Muscle layer of duodenum (tissue), 2 donors: Measurements from ENCODE around the gene CDSN.
A peak's percentile ranks its signal among the peaks of the same experiment; 100 is the strongest.

Experiments
- H3K27ac ChIP-seq: one replicate; pipeline ENCODE4 v1.7.0; 2013; ENCODE audit warnings: mild to moderate bottlenecking, low read length
- H3K27me3 ChIP-seq: one replicate; pipeline ENCODE4 v1.7.0; 2013; ENCODE audit warnings: low read depth, mild to moderate bottlenecking, control low read depth, low read length
- H3K36me3 ChIP-seq, 2 donors: one replicate each; pipeline ENCODE4 v1.7.0; 2013; ENCODE audit warnings: low read length in 2 of 2, control low read depth in 1 of 2, mild to moderate bottlenecking in 1 of 2; ENCODE audit not compliant: insufficient read depth in 2 of 2, control insufficient read depth in 1 of 2
- H3K4me1 ChIP-seq, 2 donors: one replicate each; pipeline ENCODE4 v1.7.0; 2013; ENCODE audit warnings: low read length in 2 of 2, mild to moderate bottlenecking in 2 of 2, control low read depth in 1 of 2, moderate library complexity in 1 of 2; ENCODE audit not compliant: insufficient read depth in 2 of 2, control insufficient read depth in 1 of 2
- H3K4me3 ChIP-seq, 2 donors: one replicate each; pipeline ENCODE4 v1.7.0; 2013; ENCODE audit warnings: low read length in 2 of 2, low read depth in 1 of 2, mild to moderate bottlenecking in 1 of 2
- H3K9me3 ChIP-seq, 2 donors: one replicate each; pipeline ENCODE4 v1.7.0; 2013; ENCODE audit warnings: low read length in 2 of 2, control low read depth in 1 of 2, mild to moderate bottlenecking in 1 of 2; ENCODE audit not compliant: control insufficient read depth in 1 of 2
- donor health status: healthy.

CDSN gene

GRCh38 chr6:31114541-31114878 is 5.7 kb downstream of the CDSN start, which contains the start of gene PSORS1C1:
Gene PSORS1C1, plus strand, starts transcription at chr6:31114800. Its CDS starts 14,833 bp downstream, at chr6:31129633.
- H3K4me1 ChIP-seq: peaks cover 13 to 26% of the 10 kb centered on the region in 2 donors
- H3K36me3 ChIP-seq: no peaks in the 10 kb centered on the region
- H3K9me3 ChIP-seq: no peaks in the 10 kb centered on the region
- peak within 1 kb of the TSS; percentile 76 for H3K27ac ChIP-seq
- H3K27me3 ChIP-seq: no peaks in the 10 kb centered on the region
- peak within 1 kb of the TSS; percentile 32 to 60 for H3K4me3 ChIP-seq

- no peak overlapping the region for H3K27ac ChIP-seq
- no peak overlapping the region for H3K4me3 ChIP-seq
- H3K4me1 ChIP-seq: peaks cover 13 to 26% of the 10 kb centered on the region in 2 donors
- no peaks in the 10 kb centered on the region for H3K9me3 ChIP-seq
- H3K27me3 ChIP-seq: no peaks in the 10 kb centered on the region
- H3K36me3 ChIP-seq: no peaks in the 10 kb centered on the region
These were observed 6.2 kb downstream of the CDSN start for GRCh38 chr6:31113861-31114540.

GRCh38 chr6:31112478-31112877 is 7.8 kb downstream of the CDSN start, which contains the start of gene C6orf15:
Gene C6orf15, minus strand, starts transcription at chr6:31112575. Its CDS starts 20 bp downstream, at chr6:31112555.
- Histone ChIP-seq H3K9me3 (no peaks in the 10 kb centered on the region), H3K27ac (no peak within 1 kb of the TSS), H3K4me1 (peaks cover 13 to 26% of the 10 kb centered on the region in 2 donors), H3K4me3 (no peak within 1 kb of the TSS), H3K27me3 (no peaks in the 10 kb centered on the region), H3K36me3 (no peaks in the 10 kb centered on the region)

GRCh38 chr6:31111712-31112111 is 8.5 kb downstream of the CDSN start:
- no peak overlapping the region for H3K27ac ChIP-seq
- no peaks in the 10 kb centered on the region for H3K9me3 ChIP-seq
- H3K4me3 ChIP-seq: no peak overlapping the region
- H3K27me3 ChIP-seq: no peaks in the 10 kb centered on the region
- H3K4me1 ChIP-seq: peaks cover 13 to 22% of the 10 kb centered on the region in 2 donors
- no peaks in the 10 kb centered on the region for H3K36me3 ChIP-seq

GRCh38 chr6:31110825-31111582 is 9.2 kb downstream of the CDSN start:
- H3K4me1 ChIP-seq: peaks cover 13 to 20% of the 10 kb centered on the region in 2 donors
- H3K27ac ChIP-seq: no peak overlapping the region
- H3K27me3 ChIP-seq: no peaks in the 10 kb centered on the region
- no peaks in the 10 kb centered on the region for H3K36me3 ChIP-seq
- H3K9me3 ChIP-seq: no peaks in the 10 kb centered on the region
- H3K4me3 ChIP-seq: no peak overlapping the region

- Histone ChIP-seq H3K9me3 (no peaks in the 10 kb centered on the region), H3K36me3 (no peaks in the 10 kb centered on the region), H3K4me1 (no peaks in the 10 kb centered on the region), H3K4me3 (no peak overlapping the region), H3K27me3 (no peaks in the 10 kb centered on the region), H3K27ac (no peak overlapping the region)
These were observed 13.2 kb downstream of the CDSN start for GRCh38 chr6:31107052-31107451.

- H3K4me3 ChIP-seq: no peak overlapping the region
- no peak overlapping the region for H3K27ac ChIP-seq
- no peaks in the 10 kb centered on the region for H3K27me3 ChIP-seq
- no peaks in the 10 kb centered on the region for H3K36me3 ChIP-seq
- H3K9me3 ChIP-seq: no peaks in the 10 kb centered on the region
- no peaks in the 10 kb centered on the region for H3K4me1 ChIP-seq
These were observed 17.1 kb downstream of the CDSN start for GRCh38 chr6:31103136-31103535.

- Histone ChIP-seq H3K27ac (no peak overlapping the region), H3K36me3 (no peaks in the 10 kb centered on the region), H3K4me3 (no peak overlapping the region), H3K4me1 (no peaks in the 10 kb centered on the region), H3K27me3 (no peaks in the 10 kb centered on the region), H3K9me3 (no peaks in the 10 kb centered on the region)
These were observed 21.8 kb downstream of the CDSN start for GRCh38 chr6:31098449-31098938.

GRCh38 chr6:31096656-31097055 is 23.6 kb downstream of the CDSN start:
- no peak overlapping the region for H3K27ac ChIP-seq
- H3K9me3 ChIP-seq: no peaks in the 10 kb centered on the region
- no peak overlapping the region for H3K4me3 ChIP-seq
- H3K4me1 ChIP-seq: no peaks in the 10 kb centered on the region
- no peaks in the 10 kb centered on the region for H3K27me3 ChIP-seq
- H3K36me3 ChIP-seq: no peaks in the 10 kb centered on the region

GRCh38 chr6:31096215-31096614 is 24.0 kb downstream of the CDSN start:
- Histone ChIP-seq H3K4me1 (no peaks in the 10 kb centered on the region), H3K9me3 (no peaks in the 10 kb centered on the region), H3K36me3 (no peaks in the 10 kb centered on the region), H3K27ac (no peak overlapping the region), H3K4me3 (no peak overlapping the region), H3K27me3 (no peaks in the 10 kb centered on the region)

GRCh38 chr6:31094389-31094881 is 25.8 kb downstream of the CDSN start:
- Histone ChIP-seq H3K36me3 (no peaks in the 10 kb centered on the region), H3K4me1 (no peaks in the 10 kb centered on the region), H3K27me3 (no peaks in the 10 kb centered on the region), H3K4me3 (no peak overlapping the region), H3K9me3 (no peaks in the 10 kb centered on the region), H3K27ac (no peak overlapping the region)
